HepG2 (cell line): ENCODE data around the gene SKIC2. TPM values are rescaled to one million over a fixed set of nuclear protein-coding genes. Genes with fewer than 3 reads are reported as not detected.

Source experiments
- EHMT2 ChIP-seq: fragments of 200-600 bp; sonication (generic); IDR thresholded peaks from 2 replicates; pipeline ENCODE4 v1.7.0; 2017; ENCODE audit warnings: antibody characterized with exemption, low read depth, low read length, borderline replicate concordance
- HNRNPUL1 ChIP-seq: fragments of 200-400 bp; formaldehyde crosslinking; IDR thresholded peaks from 2 replicates; pipeline ENCODE4 v1.6.1; 2017; ENCODE audit warnings: low read depth, mild to moderate bottlenecking, low read length, moderate library complexity
- KDM1A ChIP-seq: IDR thresholded peaks from 2 replicates; pipeline ENCODE4 v1.6.1; 2016; ENCODE audit warnings: missing compliant biosample characterization
- MXD1 ChIP-seq: sonication (generic); formaldehyde crosslinking; IDR thresholded peaks from 2 replicates; pipeline ENCODE4 v1.4.0; 2020; ENCODE audit warnings: mild to moderate bottlenecking, missing genetic modification reagents
- NCOA2 ChIP-seq: sonication (generic); formaldehyde crosslinking; IDR thresholded peaks from 2 replicates; pipeline ENCODE4 v1.8.0; 2022; ENCODE audit warnings: inconsistent platforms
- RAD21 ChIP-seq: fragments of 450-650 bp; formaldehyde crosslinking; IDR thresholded peaks from 2 replicates; pipeline ENCODE4 v1.5.0; 2020; ENCODE audit warnings: mild to moderate bottlenecking
- SIX1 ChIP-seq: sonication (generic); formaldehyde crosslinking; IDR thresholded peaks from 2 replicates; pipeline ENCODE4 v1.4.0; 2020; ENCODE audit warnings: missing genetic modification reagents, borderline replicate concordance
- SNAPC2 ChIP-seq: sonication (generic); formaldehyde crosslinking; IDR thresholded peaks from 2 replicates; pipeline ENCODE4 v1.8.1; 2022; ENCODE audit warnings: mild to moderate bottlenecking, missing genetic modification reagents
- SRF ChIP-seq: IDR thresholded peaks from 2 replicates; pipeline ENCODE4 v1.6.1; 2011; ENCODE audit warnings: mild to moderate bottlenecking, low read depth, low read length, moderate library complexity
- SRSF9 ChIP-seq: fragments of 200-400 bp; formaldehyde crosslinking; IDR thresholded peaks from 2 replicates; pipeline ENCODE4 v1.6.1; 2018; ENCODE audit warnings: borderline replicate concordance, mild to moderate bottlenecking, low read depth, low read length; ENCODE audit not compliant: insufficient read depth, poor library complexity, severe bottlenecking
- THAP9 ChIP-seq: sonication (generic); formaldehyde crosslinking; IDR thresholded peaks from 2 replicates; pipeline ENCODE4; 2020; ENCODE audit warnings: missing genetic modification reagents, mild to moderate bottlenecking, borderline replicate concordance
- TIGD3 ChIP-seq: sonication (generic); formaldehyde crosslinking; IDR thresholded peaks from 2 replicates; pipeline ENCODE4 v1.5.1; 2020; ENCODE audit warnings: mild to moderate bottlenecking, missing genetic modification reagents, borderline replicate concordance
- TSC22D2 ChIP-seq: sonication (generic); formaldehyde crosslinking; IDR thresholded peaks from 2 replicates; pipeline ENCODE4 v1.5.1; 2020; ENCODE audit warnings: missing genetic modification reagents, mild to moderate bottlenecking, borderline replicate concordance
- ZBTB10 ChIP-seq: sonication (generic); formaldehyde crosslinking; IDR thresholded peaks from 2 replicates; pipeline ENCODE4 v1.4.0; 2020; ENCODE audit warnings: missing genetic modification reagents, borderline replicate concordance
- ZNF205 ChIP-seq: IDR thresholded peaks from 2 replicates; pipeline ENCODE4 v1.6.1; 2018; ENCODE audit warnings: missing biosample characterization, missing genetic modification reagents
- ZNF296 ChIP-seq: sonication (generic); formaldehyde crosslinking; conservative IDR thresholded peaks from 2 replicates; pipeline ENCODE4 v1.5.0; 2020; ENCODE audit warnings: mild to moderate bottlenecking, missing genetic modification reagents
- ZNF3 ChIP-seq: IDR thresholded peaks from 2 replicates; pipeline ENCODE4 v1.7.0; 2017; ENCODE audit warnings: inconsistent platforms
- ZNF577 ChIP-seq: sonication (generic); formaldehyde crosslinking; IDR thresholded peaks from 2 replicates; pipeline ENCODE4 v1.4.0; 2020; ENCODE audit warnings: mild to moderate bottlenecking, low read depth, missing genetic modification reagents, borderline replicate concordance
- ZNF710 ChIP-seq: sonication (generic); formaldehyde crosslinking; IDR thresholded peaks from 2 replicates; pipeline ENCODE4 v1.5.0; 2020; ENCODE audit warnings: mild to moderate bottlenecking, missing genetic modification reagents, borderline replicate concordance
- ZNF792 ChIP-seq: IDR thresholded peaks from 2 replicates; pipeline ENCODE4 v1.6.1; 2016
- polyA plus RNA-seq, 8 experiments: library from polyadenylated mRNA; depleted of rRNA in 3 of 8; stranded (reverse) in 7 of 8; unstranded in 1 of 8; fragments of >200 nt; fragmentation: Illumina TruSeq in 4 of 8; extraction: Trizol in 4 of 8; gene quantifications; 2 replicates each; pipeline versions ENCODE4 v1.2.1 to v1.2.3, GENCODE V29; 2011 to 2016; ENCODE audit warnings: low read depth in 4 of 8, missing spikeins in 1 of 8, mixed read lengths in 1 of 8; ENCODE audit not compliant: insufficient read depth in 1 of 8
- total RNA-seq, 5 experiments: library from RNA; depleted of rRNA; stranded (reverse); fragments of >200 nt; fragmentation: Illumina TruSeq; extraction: Trizol; gene quantifications; 2 replicates each; pipeline ENCODE4 v1.2.3, GENCODE V29; 2016; ENCODE audit warnings: low read depth in 1 of 5

Gene SKIC2
- total and polyA plus RNA-seq, 2 of the 13 experiments (the other 11 are each of a cell fraction or from before 2014, with no cell fraction given), result 67.1 to 68.4 TPM

- TF ChIP-seq ZNF710 (CRISPR knock-in tag), result peak; percentile 79; the same call in 1 of the 2 replicates
- TF ChIP-seq ZBTB10 (CRISPR knock-in tag), result no peak
- TF ChIP-seq SNAPC2 (CRISPR knock-in tag), result peak; percentile 96; the same call in 1 of the 2 replicates
- TF ChIP-seq ZNF577 (CRISPR knock-in tag), result 0 out of 2 replicates have a peak, but pooled peaks have one; percentile 3
- TF ChIP-seq SRSF9, result no peak
- TF ChIP-seq MXD1, result no peak
- peak; percentile 25; the same call in 1 of the 2 replicates for TF ChIP-seq ZNF3 (CRISPR knock-in tag)
- no peak for TF ChIP-seq RAD21 (CRISPR knock-in tag)
- 0 out of 2 replicates have a peak, but pooled peaks have one; percentile 46 for TF ChIP-seq TSC22D2 (CRISPR knock-in tag)
- TF ChIP-seq SRF, result peak; percentile 79
- no peak; the same call in 1 of the 2 replicates for TF ChIP-seq ZNF792 (CRISPR knock-in tag)
- TF ChIP-seq THAP9 (CRISPR knock-in tag), result no peak
- no peak for TF ChIP-seq ZNF296 (CRISPR knock-in tag)
- peak; percentile 93 for TF ChIP-seq NCOA2 (CRISPR knock-in tag)
- no peak; the same call in 1 of the 2 replicates for TF ChIP-seq TIGD3
- 0 out of 2 replicates have a peak, but pooled peaks have one; percentile 38 for TF ChIP-seq ZNF205 (CRISPR knock-in tag)
- TF ChIP-seq EHMT2, result peak; percentile 50; the same call in 1 of the 2 replicates
- TF ChIP-seq KDM1A (CRISPR knock-in tag), result peak; percentile 92
- no peak for TF ChIP-seq HNRNPUL1
- TF ChIP-seq SIX1 (CRISPR knock-in tag), result peak; percentile 46; the same call in 1 of the 2 replicates
These were observed 31.6 kb upstream of the SKIC2 start, which contains the start of gene C2 (continued) for GRCh38 chr6:31927242-31927862.
